Keratinocyte (primary cell): ENCODE data around the gene SLC19A3.

Experiments
- CTCF ChIP-seq, 3 experiments: IDR thresholded peaks in 1 of 3; conservative IDR thresholded peaks in 1 of 3; optimal IDR thresholded peaks in 1 of 3; 2 replicates in 2 of 3; 3 replicates in 1 of 3; pipeline versions ENCODE3 to v1.5.1; 2011; ENCODE audit warnings: low read length in 3 of 3, mild to moderate bottlenecking in 3 of 3, moderate library complexity in 2 of 3, control low read depth in 1 of 3, inconsistent platforms in 1 of 3; ENCODE audit not compliant: insufficient read depth in 2 of 3; ENCODE audit errors: extremely low read depth in 1 of 3
- EZH2 ChIP-seq: IDR thresholded peaks from one replicate; pipeline ENCODE4 v1.6.1; 2012; ENCODE audit warnings: inconsistent platforms, mild to moderate bottlenecking, low read length, moderate library complexity

GRCh38 chr2:227710986-227711385 lies 6.8 kb downstream of the SLC19A3 start:
- TF ChIP-seq CTCF (optimal IDR thresholded peaks at IDR 0.05 in 1 of 3, IDR thresholded peaks at IDR 0.05 in 1 of 3, conservative IDR thresholded peaks at IDR 0.05 in 1 of 3; ENCODE audit: extremely low read depth in 1 of 3, insufficient read depth in 2 of 3, low read length in 3 of 3), result no peak
- TF ChIP-seq EZH2, result no peak
